RWPE2 (cell line): Measurements from ENCODE around the gene LUZP2.

ENCODE experiments used
- ATAC-seq: fragments of 200-7000 bp; cut with Tn5 transposase; 3 replicates; pipeline ENCODE4 v1.9.1; 2021; ENCODE audit warnings: low read depth
- DNase-seq: peaks from one replicate; pipeline ENCODE4 v3.0.0-alpha.2; 2020; ENCODE audit warnings: low spot score
- H3K27ac ChIP-seq: fragments of 450-650 bp; 2 replicates; pipeline ENCODE4 v1.5.1; 2017; ENCODE audit warnings: mild to moderate bottlenecking; ENCODE audit not compliant: poor library complexity, severe bottlenecking
- H3K27me3 ChIP-seq: fragments of 250-450 bp; sonication (Bioruptor Pico); 2 replicates; pipeline ENCODE4 v1.5.1; 2021; ENCODE audit warnings: mild to moderate bottlenecking, moderate library complexity; ENCODE audit not compliant: insufficient read depth, poor library complexity, severe bottlenecking
- H3K36me3 ChIP-seq: fragments of 250-450 bp; sonication (Bioruptor Pico); 2 replicates; pipeline ENCODE4 v1.5.1; 2020; ENCODE audit warnings: low read depth, mild to moderate bottlenecking, moderate library complexity
- H3K4me1 ChIP-seq: fragments of 250-450 bp; sonication (Bioruptor Pico); 2 replicates; pipeline ENCODE4 v1.5.1; 2021; ENCODE audit warnings: mild to moderate bottlenecking, moderate library complexity; ENCODE audit not compliant: insufficient read depth, poor library complexity, severe bottlenecking
- H3K4me3 ChIP-seq: fragments of 250-450 bp; sonication (Bioruptor Pico); 2 replicates; pipeline ENCODE4 v1.5.1; 2021; ENCODE audit warnings: mild to moderate bottlenecking, moderate library complexity; ENCODE audit not compliant: severe bottlenecking
- H3K9me3 ChIP-seq: fragments of 250-450 bp; sonication (Bioruptor Pico); 2 replicates; pipeline ENCODE4 v1.5.1; 2021; ENCODE audit warnings: mild to moderate bottlenecking, moderate library complexity; ENCODE audit not compliant: severe bottlenecking
- TF ChIP-seq, protein P1 (sequence below): fragments of 450-650 bp; IDR thresholded peaks from one replicate; pipeline ENCODE4 v1.5.1; 2017; ENCODE audit warnings: mild to moderate bottlenecking, moderate library complexity; ENCODE audit not compliant: poor library complexity, severe bottlenecking

The LUZP2 gene

DNA sequence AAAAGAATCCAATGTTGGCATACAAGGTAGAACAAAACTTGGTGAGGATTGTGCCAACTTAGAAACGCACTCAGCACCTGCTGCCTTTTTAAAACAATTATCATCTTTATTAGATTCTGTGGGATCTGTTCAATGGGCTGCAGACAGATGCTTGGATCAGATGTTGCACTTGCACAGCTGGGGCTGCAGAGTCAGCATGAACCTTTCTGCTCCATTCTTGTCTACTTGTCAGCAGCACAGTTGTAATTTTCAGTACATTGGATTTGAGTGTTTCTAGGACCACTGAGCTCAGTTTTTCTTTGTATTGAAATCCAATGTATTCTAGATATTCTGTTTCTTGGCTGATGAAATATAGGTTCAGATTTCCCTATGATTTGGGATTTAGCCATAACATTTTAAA lies 164.5 kb downstream of the LUZP2 start:
- ATAC-seq (no peak), DNase-seq (no peak)
- Histone ChIP-seq H3K4me3 (no peak overlapping the region), H3K4me1 (no peaks in the 10 kb centered on the region), H3K27ac (no peak overlapping the region), H3K9me3 (no peaks in the 10 kb centered on the region), H3K36me3 (no peaks in the 10 kb centered on the region), H3K27me3 (no peaks in the 10 kb centered on the region)
- TF ChIP-seq, protein P1, sequence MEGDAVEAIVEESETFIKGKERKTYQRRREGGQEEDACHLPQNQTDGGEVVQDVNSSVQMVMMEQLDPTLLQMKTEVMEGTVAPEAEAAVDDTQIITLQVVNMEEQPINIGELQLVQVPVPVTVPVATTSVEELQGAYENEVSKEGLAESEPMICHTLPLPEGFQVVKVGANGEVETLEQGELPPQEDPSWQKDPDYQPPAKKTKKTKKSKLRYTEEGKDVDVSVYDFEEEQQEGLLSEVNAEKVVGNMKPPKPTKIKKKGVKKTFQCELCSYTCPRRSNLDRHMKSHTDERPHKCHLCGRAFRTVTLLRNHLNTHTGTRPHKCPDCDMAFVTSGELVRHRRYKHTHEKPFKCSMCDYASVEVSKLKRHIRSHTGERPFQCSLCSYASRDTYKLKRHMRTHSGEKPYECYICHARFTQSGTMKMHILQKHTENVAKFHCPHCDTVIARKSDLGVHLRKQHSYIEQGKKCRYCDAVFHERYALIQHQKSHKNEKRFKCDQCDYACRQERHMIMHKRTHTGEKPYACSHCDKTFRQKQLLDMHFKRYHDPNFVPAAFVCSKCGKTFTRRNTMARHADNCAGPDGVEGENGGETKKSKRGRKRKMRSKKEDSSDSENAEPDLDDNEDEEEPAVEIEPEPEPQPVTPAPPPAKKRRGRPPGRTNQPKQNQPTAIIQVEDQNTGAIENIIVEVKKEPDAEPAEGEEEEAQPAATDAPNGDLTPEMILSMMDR = no peak

GRCh38 chr11:24664399-24664798 lies 167.5 kb downstream of the LUZP2 start:
- Histone ChIP-seq H3K27me3 (no peaks in the 10 kb centered on the region), H3K27ac (no peak overlapping the region), H3K36me3 (no peaks in the 10 kb centered on the region), H3K4me3 (no peak overlapping the region), H3K9me3 (no peaks in the 10 kb centered on the region), H3K4me1 (no peaks in the 10 kb centered on the region)
- TF ChIP-seq, protein P1 = no peak
- ATAC-seq (no peak), DNase-seq (no peak)

GRCh38 chr11:24667353-24667968 lies 170.6 kb downstream of the LUZP2 start:
- Histone ChIP-seq H3K9me3 (no peaks in the 10 kb centered on the region), H3K36me3 (no peaks in the 10 kb centered on the region), H3K4me3 (no peak overlapping the region), H3K27ac (no peak overlapping the region), H3K4me1 (no peaks in the 10 kb centered on the region), H3K27me3 (no peaks in the 10 kb centered on the region)
- TF ChIP-seq, protein P1 = no peak
- ATAC-seq = no peak
- no peak for DNase-seq

DNA sequence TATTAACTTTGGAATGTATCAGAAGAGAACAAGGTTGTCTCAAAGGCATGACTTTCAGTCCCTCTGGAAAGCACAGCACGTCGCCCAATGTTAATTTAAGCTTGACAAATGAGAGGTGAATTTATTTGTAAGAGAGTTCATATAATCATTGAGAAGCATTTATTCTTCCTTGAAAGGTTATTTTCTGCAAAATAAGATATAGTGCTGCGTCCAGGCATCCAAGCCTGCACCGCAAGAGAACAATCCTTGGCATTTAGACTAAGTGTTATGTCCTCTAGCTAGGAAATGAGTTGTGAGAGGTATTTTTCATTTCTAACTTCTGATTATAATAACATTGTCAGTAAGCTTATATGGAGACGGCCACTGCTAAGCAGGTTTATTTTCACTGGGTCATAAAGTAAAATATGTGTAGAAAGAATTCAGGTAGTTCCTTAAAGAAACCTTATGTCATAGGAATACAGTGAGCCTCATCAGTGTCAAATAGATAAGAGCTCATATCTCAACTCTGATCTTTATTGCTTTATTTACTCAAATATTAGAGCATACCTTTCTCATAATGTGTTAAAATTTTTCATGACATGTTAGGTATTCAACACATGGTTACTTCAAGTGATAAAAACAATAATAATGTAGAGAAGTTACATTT lies 182.0 kb downstream of the LUZP2 start:
- DNase-seq = no peak
- Histone ChIP-seq H3K36me3 (no peaks in the 10 kb centered on the region), H3K4me1 (no peaks in the 10 kb centered on the region), H3K4me3 (no peak overlapping the region), H3K9me3 (no peaks in the 10 kb centered on the region), H3K27me3 (no peaks in the 10 kb centered on the region), H3K27ac (no peak overlapping the region)
- TF ChIP-seq, protein P1 = no peak
- ATAC-seq = no peak

DNA sequence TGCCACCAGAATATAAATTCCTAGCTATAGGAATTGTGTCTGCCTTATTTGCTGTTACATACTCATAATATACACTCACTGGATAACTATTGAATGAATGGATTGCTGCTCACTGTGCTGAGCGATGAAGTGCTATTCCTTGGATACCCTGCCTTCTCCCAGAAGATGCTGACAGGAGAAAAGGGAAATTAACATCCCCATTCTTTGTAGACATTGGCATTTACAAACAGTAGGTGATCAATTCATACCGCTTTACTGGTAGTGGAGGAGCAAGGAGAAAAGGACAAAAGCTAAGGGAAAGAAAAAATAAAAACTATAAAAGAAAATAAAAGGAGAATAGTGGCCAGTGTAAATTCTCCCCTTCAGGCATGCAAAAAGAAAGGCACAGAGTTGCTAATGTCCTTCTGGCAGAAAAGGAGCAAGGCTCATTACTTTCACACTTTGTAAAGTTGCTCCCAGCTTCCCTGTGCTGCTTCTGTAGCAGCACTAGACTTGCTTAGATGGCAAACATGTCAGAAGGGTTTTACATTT lies 183.0 kb downstream of the LUZP2 start:
- no peak for DNase-seq
- no peaks in the 10 kb centered on the region for H3K4me1 ChIP-seq

More for the DNA sequence above, 183.0 kb downstream of the LUZP2 start:
- ATAC-seq = no peak
- Histone ChIP-seq H3K9me3 (no peaks in the 10 kb centered on the region), H3K4me3 (no peak overlapping the region), H3K36me3 (no peaks in the 10 kb centered on the region), H3K27ac (no peak overlapping the region), H3K27me3 (no peaks in the 10 kb centered on the region)
- TF ChIP-seq, protein P1 = no peak
